ENCODE data around the gene CARNS1. TPM values are rescaled to one million over a fixed set of nuclear protein-coding genes. Genes with fewer than 3 reads are reported as not detected.

CARNS1 gene
- total and polyA plus RNA-seq, 4 donors = 0.05 to 0.19 (median 0.10) TPM

DNA sequence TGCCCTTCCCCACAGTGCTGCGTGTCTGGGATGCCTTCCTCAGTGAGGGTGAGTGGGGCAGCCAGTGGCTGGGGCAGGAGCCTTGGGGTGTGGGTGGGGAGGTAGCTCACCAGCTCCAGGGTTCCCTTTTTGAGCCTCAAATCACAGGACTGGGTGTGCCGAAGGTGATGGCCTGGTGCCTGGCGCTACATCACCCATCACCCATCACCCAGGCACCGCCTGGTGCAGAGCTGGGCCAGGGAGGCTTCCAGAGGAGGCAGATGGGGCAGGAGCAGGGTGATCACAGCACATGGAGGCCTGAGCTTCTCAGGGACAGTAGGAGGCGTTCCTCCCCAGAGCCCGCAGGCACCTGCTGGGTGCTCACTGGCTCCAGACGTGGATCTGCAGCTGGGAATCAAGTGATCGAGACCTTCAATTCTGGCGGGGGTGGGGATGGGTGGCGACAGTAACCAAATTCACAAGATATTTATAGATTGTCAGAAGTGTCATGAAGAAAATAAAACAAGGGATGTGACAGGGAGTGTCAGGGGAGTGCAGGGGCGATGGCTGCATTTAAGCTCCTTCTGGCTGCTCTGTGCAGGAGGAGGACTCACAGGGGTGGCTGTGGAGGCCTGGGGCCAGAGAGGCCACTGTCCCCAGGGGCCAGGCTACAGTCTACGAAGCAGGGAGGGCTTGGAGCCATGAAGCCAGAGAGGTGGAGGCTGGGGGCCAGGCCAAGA is 8.3 kb upstream of the CARNS1 start (continued):
- TF ChIP-seq GABPA (IDR thresholded peaks at IDR 0.05 in 1 of 2, conservative IDR thresholded peaks at IDR 0.05 in 1 of 2) (no peak), NR2F2 (IDR thresholded peaks at IDR 0.05) (no peak), HNF4G (IDR thresholded peaks at IDR 0.05) (no peak), JUND (IDR thresholded peaks at IDR 0.05) (no peak), RAD21 (IDR thresholded peaks at IDR 0.05) (no peak), RXRA (IDR thresholded peaks at IDR 0.05) (no peak)
- TF ChIP-seq, protein P1, sequence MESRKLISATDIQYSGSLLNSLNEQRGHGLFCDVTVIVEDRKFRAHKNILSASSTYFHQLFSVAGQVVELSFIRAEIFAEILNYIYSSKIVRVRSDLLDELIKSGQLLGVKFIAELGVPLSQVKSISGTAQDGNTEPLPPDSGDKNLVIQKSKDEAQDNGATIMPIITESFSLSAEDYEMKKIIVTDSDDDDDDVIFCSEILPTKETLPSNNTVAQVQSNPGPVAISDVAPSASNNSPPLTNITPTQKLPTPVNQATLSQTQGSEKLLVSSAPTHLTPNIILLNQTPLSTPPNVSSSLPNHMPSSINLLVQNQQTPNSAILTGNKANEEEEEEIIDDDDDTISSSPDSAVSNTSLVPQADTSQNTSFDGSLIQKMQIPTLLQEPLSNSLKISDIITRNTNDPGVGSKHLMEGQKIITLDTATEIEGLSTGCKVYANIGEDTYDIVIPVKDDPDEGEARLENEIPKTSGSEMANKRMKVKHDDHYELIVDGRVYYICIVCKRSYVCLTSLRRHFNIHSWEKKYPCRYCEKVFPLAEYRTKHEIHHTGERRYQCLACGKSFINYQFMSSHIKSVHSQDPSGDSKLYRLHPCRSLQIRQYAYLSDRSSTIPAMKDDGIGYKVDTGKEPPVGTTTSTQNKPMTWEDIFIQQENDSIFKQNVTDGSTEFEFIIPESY (IDR thresholded peaks at IDR 0.05) = no peak

DNA sequence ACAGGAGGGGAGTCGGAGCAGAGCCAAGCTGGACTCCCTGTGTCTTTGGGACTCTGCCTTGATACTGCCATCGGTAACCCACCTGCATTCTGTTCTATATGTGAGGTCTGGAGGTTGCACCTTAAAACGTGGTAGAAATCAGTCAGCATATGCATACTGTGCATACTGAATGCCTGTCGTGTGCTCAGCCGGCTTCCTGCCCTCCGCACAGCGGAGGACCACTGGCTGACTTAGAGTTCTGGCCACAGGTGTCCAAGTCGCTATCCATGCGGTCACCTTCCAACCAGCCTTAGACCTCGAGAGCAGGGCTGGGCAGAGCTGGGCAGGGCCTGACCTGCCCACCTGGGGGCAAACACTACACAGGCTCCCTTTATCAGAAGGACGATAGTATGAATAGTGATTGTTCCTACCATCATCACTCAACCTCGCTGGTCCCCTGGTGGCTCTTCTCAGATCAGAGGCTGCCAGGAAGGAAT is 7.8 kb upstream of the CARNS1 start:
- no peak overlapping the region for H3K27ac ChIP-seq (ENCODE audit: low read depth in 1 of 2, low read length in 2 of 2)

More for the DNA sequence above, 7.8 kb upstream of the CARNS1 start:
- H3K4me3 ChIP-seq (ENCODE audit: low read depth in 1 of 3, low read length in 3 of 3) = no peak overlapping the region
- DNase-seq (ENCODE audit: low spot score) = no peak
- no peaks in the 10 kb centered on the region for H3K36me3 ChIP-seq (ENCODE audit: control insufficient read depth in 4 of 4, insufficient read depth in 3 of 4, low read depth in 1 of 4, low read length in 3 of 4)
- TF ChIP-seq, protein P2, sequence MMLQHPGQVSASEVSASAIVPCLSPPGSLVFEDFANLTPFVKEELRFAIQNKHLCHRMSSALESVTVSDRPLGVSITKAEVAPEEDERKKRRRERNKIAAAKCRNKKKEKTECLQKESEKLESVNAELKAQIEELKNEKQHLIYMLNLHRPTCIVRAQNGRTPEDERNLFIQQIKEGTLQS (IDR thresholded peaks at IDR 0.05) = no peak
- TF ChIP-seq JUND (IDR thresholded peaks at IDR 0.05) (no peak), GABPA (IDR thresholded peaks at IDR 0.05 in 1 of 2, conservative IDR thresholded peaks at IDR 0.05 in 1 of 2) (no peak), NR2F2 (IDR thresholded peaks at IDR 0.05) (no peak), EGR1 (IDR thresholded peaks at IDR 0.05; ENCODE audit: low read depth in 2 of 2) (no peak), TAF1 (conservative IDR thresholded peaks at IDR 0.05) (no peak), YY1 (IDR thresholded peaks at IDR 0.05) (no peak), FOXA1 (IDR thresholded peaks at IDR 0.05) (no peak), SP1 (IDR thresholded peaks at IDR 0.05) (no peak), RAD21 (IDR thresholded peaks at IDR 0.05) (no peak), RXRA (IDR thresholded peaks at IDR 0.05) (no peak), HNF4G (IDR thresholded peaks at IDR 0.05) (no peak), HNF4A (conservative IDR thresholded peaks at IDR 0.05) (no peak), FOXA2 (IDR thresholded peaks at IDR 0.05) (no peak)
- TF ChIP-seq, protein P3, sequence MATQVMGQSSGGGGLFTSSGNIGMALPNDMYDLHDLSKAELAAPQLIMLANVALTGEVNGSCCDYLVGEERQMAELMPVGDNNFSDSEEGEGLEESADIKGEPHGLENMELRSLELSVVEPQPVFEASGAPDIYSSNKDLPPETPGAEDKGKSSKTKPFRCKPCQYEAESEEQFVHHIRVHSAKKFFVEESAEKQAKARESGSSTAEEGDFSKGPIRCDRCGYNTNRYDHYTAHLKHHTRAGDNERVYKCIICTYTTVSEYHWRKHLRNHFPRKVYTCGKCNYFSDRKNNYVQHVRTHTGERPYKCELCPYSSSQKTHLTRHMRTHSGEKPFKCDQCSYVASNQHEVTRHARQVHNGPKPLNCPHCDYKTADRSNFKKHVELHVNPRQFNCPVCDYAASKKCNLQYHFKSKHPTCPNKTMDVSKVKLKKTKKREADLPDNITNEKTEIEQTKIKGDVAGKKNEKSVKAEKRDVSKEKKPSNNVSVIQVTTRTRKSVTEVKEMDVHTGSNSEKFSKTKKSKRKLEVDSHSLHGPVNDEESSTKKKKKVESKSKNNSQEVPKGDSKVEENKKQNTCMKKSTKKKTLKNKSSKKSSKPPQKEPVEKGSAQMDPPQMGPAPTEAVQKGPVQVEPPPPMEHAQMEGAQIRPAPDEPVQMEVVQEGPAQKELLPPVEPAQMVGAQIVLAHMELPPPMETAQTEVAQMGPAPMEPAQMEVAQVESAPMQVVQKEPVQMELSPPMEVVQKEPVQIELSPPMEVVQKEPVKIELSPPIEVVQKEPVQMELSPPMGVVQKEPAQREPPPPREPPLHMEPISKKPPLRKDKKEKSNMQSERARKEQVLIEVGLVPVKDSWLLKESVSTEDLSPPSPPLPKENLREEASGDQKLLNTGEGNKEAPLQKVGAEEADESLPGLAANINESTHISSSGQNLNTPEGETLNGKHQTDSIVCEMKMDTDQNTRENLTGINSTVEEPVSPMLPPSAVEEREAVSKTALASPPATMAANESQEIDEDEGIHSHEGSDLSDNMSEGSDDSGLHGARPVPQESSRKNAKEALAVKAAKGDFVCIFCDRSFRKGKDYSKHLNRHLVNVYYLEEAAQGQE (IDR thresholded peaks at IDR 0.05) = no peak
- TF ChIP-seq, protein P4, sequence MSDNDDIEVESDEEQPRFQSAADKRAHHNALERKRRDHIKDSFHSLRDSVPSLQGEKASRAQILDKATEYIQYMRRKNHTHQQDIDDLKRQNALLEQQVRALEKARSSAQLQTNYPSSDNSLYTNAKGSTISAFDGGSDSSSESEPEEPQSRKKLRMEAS (IDR thresholded peaks at IDR 0.05) = no peak
- TF ChIP-seq, protein P1 (IDR thresholded peaks at IDR 0.05) = no peak
- TF ChIP-seq, protein P5, sequence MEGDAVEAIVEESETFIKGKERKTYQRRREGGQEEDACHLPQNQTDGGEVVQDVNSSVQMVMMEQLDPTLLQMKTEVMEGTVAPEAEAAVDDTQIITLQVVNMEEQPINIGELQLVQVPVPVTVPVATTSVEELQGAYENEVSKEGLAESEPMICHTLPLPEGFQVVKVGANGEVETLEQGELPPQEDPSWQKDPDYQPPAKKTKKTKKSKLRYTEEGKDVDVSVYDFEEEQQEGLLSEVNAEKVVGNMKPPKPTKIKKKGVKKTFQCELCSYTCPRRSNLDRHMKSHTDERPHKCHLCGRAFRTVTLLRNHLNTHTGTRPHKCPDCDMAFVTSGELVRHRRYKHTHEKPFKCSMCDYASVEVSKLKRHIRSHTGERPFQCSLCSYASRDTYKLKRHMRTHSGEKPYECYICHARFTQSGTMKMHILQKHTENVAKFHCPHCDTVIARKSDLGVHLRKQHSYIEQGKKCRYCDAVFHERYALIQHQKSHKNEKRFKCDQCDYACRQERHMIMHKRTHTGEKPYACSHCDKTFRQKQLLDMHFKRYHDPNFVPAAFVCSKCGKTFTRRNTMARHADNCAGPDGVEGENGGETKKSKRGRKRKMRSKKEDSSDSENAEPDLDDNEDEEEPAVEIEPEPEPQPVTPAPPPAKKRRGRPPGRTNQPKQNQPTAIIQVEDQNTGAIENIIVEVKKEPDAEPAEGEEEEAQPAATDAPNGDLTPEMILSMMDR (IDR thresholded peaks at IDR 0.05; ENCODE audit: low read depth, low read length, missing input control) = no peak
- peaks cover 0 to 3% (median 2%) of the 10 kb centered on the region in 4 donors for H3K4me1 ChIP-seq (ENCODE audit: control insufficient read depth in 4 of 4, insufficient read depth in 4 of 4, low read length in 3 of 4)
- H3K9ac ChIP-seq (ENCODE audit: low read depth in 1 of 2, low read length in 2 of 2) = no peak overlapping the region
- no peaks in the 10 kb centered on the region for H3K27me3 ChIP-seq (ENCODE audit: control insufficient read depth in 4 of 4, insufficient read depth in 4 of 4, low read length in 3 of 4)
- H3K9me3 ChIP-seq (ENCODE audit: control insufficient read depth in 4 of 4, low read length in 3 of 4) = no peaks in the 10 kb centered on the region
- 67% methylated on average over 12 of the region's 12 CpGs for WGBS

All from liver (tissue), 9 donors.